Small intestine (tissue), 4 donors: ENCODE measurements around the gene R3HDM2. TPM values are rescaled to one million over a fixed set of nuclear protein-coding genes. Genes with fewer than 3 reads are reported as not detected.

ENCODE experiments used
- polyA plus RNA-seq, 4 donors: library from polyadenylated mRNA; stranded (reverse) in 3 of 4; unstranded in 1 of 4; fragments of 200-250 nt in 3 of 4; fragments of 120-200 nt in 1 of 4; gene quantifications; one replicate each; pipeline versions ENCODE4 v1.2.1 to v1.2.3, GENCODE V29; 2013
- donor health status: healthy with polysubstance abuse.
- donor health status: Bipolar disorder and iron deficiency.
- donor health status: healthy.

Gene R3HDM2
- polyA plus RNA-seq, 4 donors: 14.5 to 62.4 (median 18.7) TPM

Other genes starting within 250 kb of the R3HDM2 start
- gene NXPH4, start 214.2 kb downstream of the R3HDM2 start, polyA plus RNA-seq: under 1 TPM in 2 of 4 donors, not detected in 2; 0.10 to 0.27 TPM
- 100 to 1,000 TPM in 1 of 4 donors, 10 to 100 TPM in 3; 22.8 to 150 (median 51.5) TPM for gene SHMT2, start 201.3 kb downstream of the R3HDM2 start, polyA plus RNA-seq
- 1 to 10 TPM; 1.1 to 3.8 (median 3.4) TPM for gene STAC3, start 179.9 kb downstream of the R3HDM2 start, polyA plus RNA-seq
- under 1 TPM in 2 of 4 donors, not detected in 2; 0.03 to 0.49 TPM for gene INHBC, start 3.7 kb upstream of the R3HDM2 start, polyA plus RNA-seq
- 1 to 10 TPM in 1 of 4 donors, under 1 TPM in 1, not detected in 2; 0.21 to 1.4 TPM for gene INHBE, start 24.3 kb upstream of the R3HDM2 start, polyA plus RNA-seq
- 1 to 10 TPM in 3 of 4 donors, not detected in 1; 1.5 to 5.5 (median 1.9) TPM for gene GLI1, start 28.7 kb upstream of the R3HDM2 start, polyA plus RNA-seq
- 10 to 100 TPM in 1 of 4 donors, 1 to 10 TPM in 3; 4.2 to 39.2 (median 9.1) TPM for gene ARHGAP9, start 48.8 kb upstream of the R3HDM2 start, polyA plus RNA-seq
- 10 to 100 TPM; 57.0 to 93.4 (median 62.6) TPM for gene MARS1, start 57.0 kb upstream of the R3HDM2 start, polyA plus RNA-seq
- 100 to 1,000 TPM in 1 of 4 donors, 10 to 100 TPM in 3; 41.1 to 105 (median 46.9) TPM for gene DDIT3, start 89.5 kb upstream of the R3HDM2 start, polyA plus RNA-seq
- gene MBD6, start 91.8 kb upstream of the R3HDM2 start, polyA plus RNA-seq: 10 to 100 TPM; 20.5 to 72.0 (median 36.5) TPM
- 100 to 1,000 TPM; 112 to 224 (median 145) TPM for gene DCTN2, start 116.1 kb upstream of the R3HDM2 start, polyA plus RNA-seq
- 1 to 10 TPM in 1 of 4 donors, under 1 TPM in 2, not detected in 1; 0.27 to 8.4 (median 0.83) TPM for gene KIF5A, start 119.0 kb upstream of the R3HDM2 start, polyA plus RNA-seq
- gene PIP4K2C, start 160.1 kb upstream of the R3HDM2 start, polyA plus RNA-seq: 10 to 100 TPM; 16.1 to 26.4 (median 17.8) TPM
- gene DTX3, start 173.8 kb upstream of the R3HDM2 start, polyA plus RNA-seq: 10 to 100 TPM in 1 of 4 donors, 1 to 10 TPM in 2, not detected in 1; 5.4 to 12.5 (median 9.9) TPM
- gene ARHGEF25, start 180.4 kb upstream of the R3HDM2 start, polyA plus RNA-seq: 10 to 100 TPM in 1 of 4 donors, 1 to 10 TPM in 2, not detected in 1; 4.6 to 11.8 (median 6.0) TPM
- 1 to 10 TPM in 1 of 4 donors, under 1 TPM in 2, not detected in 1; 0.27 to 2.1 (median 0.95) TPM for gene B4GALNT1, start 202.2 kb upstream of the R3HDM2 start, polyA plus RNA-seq